ENCODE measurements around the gene CCKAR. TPM values are rescaled to one million over a fixed set of nuclear protein-coding genes. Genes with fewer than 3 reads are reported as not detected.
"Not testable (repeated sequence)": the region's sequence is repeated elsewhere in the genome, so short reads cannot be mapped to it uniquely, and the experiment has no call there.

The CCKAR gene
- not detected for total RNA-seq

- ChIA-PET CTCF (no interaction called here), POLR2A (interaction anchor here (0.6 kb wide), 1 partner anchor 333 kb away, joined by 3 read pairs; no protein-coding TSS in a partner anchor)
Observed at GRCh38 chr4:26490111-26490959, at the start of gene CCKAR. Gene CCKAR, minus strand, starts transcription at chr4:26490484. Its CDS starts 217 bp downstream, at chr4:26490267.

- ChIA-PET POLR2A (no interaction called here), CTCF (no interaction called here)
Observed at GRCh38 chr4:26533685-26534084, 43.4 kb upstream of the CCKAR start.

- POLR2A ChIA-PET, result interaction anchor here (0.5 kb wide), 1 partner anchor 516 kb away, joined by 3 read pairs; no protein-coding TSS in a partner anchor
- CTCF ChIA-PET, result interaction anchor here (0.6 kb wide), 1 partner anchor 68 kb away, joined by 5 read pairs; no protein-coding TSS in a partner anchor
Observed at GRCh38 chr4:26531491-26532116, 41.3 kb upstream of the CCKAR start.

- ChIA-PET CTCF (interaction anchor here (0.9 kb wide), 1 partner anchor 10 kb away, joined by 3 read pairs; no protein-coding TSS in a partner anchor), POLR2A (no interaction called here)
Observed at GRCh38 chr4:26530099-26530498, 39.8 kb upstream of the CCKAR start.

GRCh38 chr4:26529479-26529878 lies 39.2 kb upstream of the CCKAR start:
- ChIA-PET POLR2A (no interaction called here), CTCF (interaction anchor here (0.8 to 0.9 kb wide), 2 partner anchors 10 kb away, joined by 3 read pairs; no protein-coding TSS in a partner anchor)

GRCh38 chr4:26525771-26526150 lies 35.5 kb upstream of the CCKAR start:
- ChIA-PET POLR2A (no interaction called here), CTCF (no interaction called here)

- ChIA-PET CTCF (no interaction called here), POLR2A (no interaction called here)
Observed at GRCh38 chr4:26525136-26525770, 35.0 kb upstream of the CCKAR start.

GRCh38 chr4:26524011-26524410 lies 33.7 kb upstream of the CCKAR start:
- POLR2A ChIA-PET, result no interaction called here

GRCh38 chr4:26522478-26522877 lies 32.2 kb upstream of the CCKAR start:
- POLR2A ChIA-PET, result no interaction called here
- CTCF ChIA-PET, result no interaction called here

More at GRCh38 chr4:26524011-26524410, 33.7 kb upstream of the CCKAR start:
- CTCF ChIA-PET, result interaction anchor here (0.7 kb wide), 1 partner anchor 230 kb away, joined by 3 read pairs; no protein-coding TSS in a partner anchor

- ChIA-PET CTCF (no interaction called here), POLR2A (no interaction called here)
Observed at GRCh38 chr4:26520728-26521450, 30.6 kb upstream of the CCKAR start.

GRCh38 chr4:26515936-26516335 lies 25.7 kb upstream of the CCKAR start:
- POLR2A ChIA-PET, result no interaction called here
- CTCF ChIA-PET, result no interaction called here

GRCh38 chr4:26510334-26510964 lies 20.2 kb upstream of the CCKAR start:
- ChIA-PET POLR2A (no interaction called here), CTCF (interaction anchor here (0.7 kb wide), 1 partner anchor 587 kb away, joined by 3 read pairs; no protein-coding TSS in a partner anchor)

- POLR2A ChIA-PET, result no interaction called here
- CTCF ChIA-PET, result no interaction called here
Observed at GRCh38 chr4:26509681-26510333, 19.5 kb upstream of the CCKAR start.

GRCh38 chr4:26507286-26507685 lies 17.0 kb upstream of the CCKAR start:
- POLR2A ChIA-PET, result no interaction called here
- CTCF ChIA-PET, result no interaction called here

GRCh38 chr4:26503844-26504243 lies 13.6 kb upstream of the CCKAR start:
- ChIA-PET CTCF (no interaction called here), POLR2A (no interaction called here)

GRCh38 chr4:26503427-26503826 lies 13.1 kb upstream of the CCKAR start:
- CTCF ChIA-PET, result no interaction called here

GRCh38 chr4:26500565-26500999 lies 10.3 kb upstream of the CCKAR start:
- CTCF ChIA-PET, POLR2A ChIA-PET: not testable (repeated sequence)

More at GRCh38 chr4:26503427-26503826, 13.1 kb upstream of the CCKAR start:
- POLR2A ChIA-PET, result no interaction called here

GRCh38 chr4:26496207-26496783 lies 6.0 kb upstream of the CCKAR start:
- POLR2A ChIA-PET, result no interaction called here
- CTCF ChIA-PET, result no interaction called here

- ChIA-PET CTCF (no interaction called here), POLR2A (no interaction called here)
Observed at GRCh38 chr4:26493461-26493860, 3.2 kb upstream of the CCKAR start.
